Fibroblast of lung (primary cell): ENCODE measurements around the gene SLC22A4. TPM values are rescaled to one million over a fixed set of nuclear protein-coding genes. Genes with fewer than 3 reads are reported as not detected.

Source experiments
- DNase-seq, 2 donors: peaks; one replicate each; pipeline versions ENCODE4 v3.0.0 to v3.0.0-alpha.2; 2010; ENCODE audit warnings: low read depth in 2 of 2
- H2AFZ ChIP-seq: 2 replicates; pipeline ENCODE4 v1.5.1; 2012; ENCODE audit warnings: low read length, control low read depth, inconsistent platforms
- H3K27ac ChIP-seq: 2 replicates; pipeline ENCODE4 v1.5.1; 2011; ENCODE audit warnings: low read length, control low read depth; ENCODE audit not compliant: insufficient read depth
- H3K27me3 ChIP-seq: 2 replicates; pipeline ENCODE4 v1.5.1; 2011; ENCODE audit warnings: mild to moderate bottlenecking, low read length; ENCODE audit not compliant: control insufficient read depth, insufficient read depth
- H3K36me3 ChIP-seq: 2 replicates; pipeline ENCODE4 v1.5.1; 2011; ENCODE audit warnings: low read length; ENCODE audit not compliant: control insufficient read depth, insufficient read depth
- H3K4me1 ChIP-seq: 2 replicates; pipeline ENCODE4 v1.5.1; 2011; ENCODE audit warnings: low read length; ENCODE audit not compliant: control insufficient read depth, insufficient read depth; ENCODE audit errors: extremely low read depth
- H3K4me2 ChIP-seq: 2 replicates; pipeline ENCODE4 v1.5.1; 2011; ENCODE audit warnings: low read length, control low read depth; ENCODE audit not compliant: insufficient read depth; ENCODE audit errors: extremely low read depth
- H3K4me3 ChIP-seq, 4 experiments: fragments of 200-600 bp in 1 of 4; sonication (generic) in 1 of 4; replicated peaks in 1 of 4; 2 replicates each; pipeline ENCODE4 v1.5.1; 2011 to 2016; ENCODE audit warnings: low read length in 4 of 4, low read depth in 3 of 4, mild to moderate bottlenecking in 3 of 4, control low read depth in 2 of 4, inconsistent platforms in 1 of 4, mixed read lengths in 1 of 4; ENCODE audit not compliant: insufficient read depth in 1 of 4; ENCODE audit errors: control extremely low read depth in 1 of 4
- H3K79me2 ChIP-seq: 2 replicates; pipeline ENCODE4 v1.5.1; 2012; ENCODE audit warnings: mild to moderate bottlenecking, low read length, inconsistent platforms; ENCODE audit not compliant: control insufficient read depth, insufficient read depth
- H3K9ac ChIP-seq: 2 replicates; pipeline ENCODE4 v1.5.1; 2011; ENCODE audit warnings: mild to moderate bottlenecking, low read length, control low read depth; ENCODE audit not compliant: insufficient read depth
- H3K9me3 ChIP-seq: 2 replicates; pipeline ENCODE4 v1.5.1; 2012; ENCODE audit warnings: low read depth, low read length; ENCODE audit not compliant: control insufficient read depth, insufficient read depth
- H4K20me1 ChIP-seq: 2 replicates; pipeline ENCODE4 v1.5.1; 2011; ENCODE audit warnings: low read length; ENCODE audit not compliant: control insufficient read depth, insufficient read depth; ENCODE audit errors: extremely low read depth
- EZH2 ChIP-seq: IDR thresholded peaks from 2 replicates; pipeline ENCODE4 v1.5.1; 2012; ENCODE audit warnings: low read length, control low read depth, mild to moderate bottlenecking; ENCODE audit errors: missing control alignments
- polyA plus RNA-seq, 2 donors: library from polyadenylated mRNA; depleted of rRNA in 1 of 2; stranded (reverse) in 1 of 2; unstranded in 1 of 2; fragments of >200 nt; gene quantifications; 2 replicates each; pipeline ENCODE4 v1.2.1, GENCODE V29; 2011 to 2012; ENCODE audit warnings: missing spikeins in 1 of 2
- total RNA-seq: library from RNA; depleted of rRNA; stranded (reverse); fragments of >200 nt; gene quantifications from 2 replicates; pipeline ENCODE4 v1.2.1, GENCODE V29; 2014
- TF ChIP-seq, protein P1 (sequence below), 2 donors: IDR thresholded peaks in 1 of 2; conservative IDR thresholded peaks in 1 of 2; 1 replicate in 1 of 2; 2 replicates in 1 of 2; pipeline ENCODE4 v1.5.1; 2011 to 2012; ENCODE audit warnings: low read length in 2 of 2, control low read depth in 1 of 2, inconsistent platforms in 1 of 2, low read depth in 1 of 2, mild to moderate bottlenecking in 1 of 2

The SLC22A4 gene
- total and polyA plus RNA-seq, 2 donors (not counting 1 experiment from before 2014, with no cell fraction given), result 1.1 to 4.1 TPM

DNA sequence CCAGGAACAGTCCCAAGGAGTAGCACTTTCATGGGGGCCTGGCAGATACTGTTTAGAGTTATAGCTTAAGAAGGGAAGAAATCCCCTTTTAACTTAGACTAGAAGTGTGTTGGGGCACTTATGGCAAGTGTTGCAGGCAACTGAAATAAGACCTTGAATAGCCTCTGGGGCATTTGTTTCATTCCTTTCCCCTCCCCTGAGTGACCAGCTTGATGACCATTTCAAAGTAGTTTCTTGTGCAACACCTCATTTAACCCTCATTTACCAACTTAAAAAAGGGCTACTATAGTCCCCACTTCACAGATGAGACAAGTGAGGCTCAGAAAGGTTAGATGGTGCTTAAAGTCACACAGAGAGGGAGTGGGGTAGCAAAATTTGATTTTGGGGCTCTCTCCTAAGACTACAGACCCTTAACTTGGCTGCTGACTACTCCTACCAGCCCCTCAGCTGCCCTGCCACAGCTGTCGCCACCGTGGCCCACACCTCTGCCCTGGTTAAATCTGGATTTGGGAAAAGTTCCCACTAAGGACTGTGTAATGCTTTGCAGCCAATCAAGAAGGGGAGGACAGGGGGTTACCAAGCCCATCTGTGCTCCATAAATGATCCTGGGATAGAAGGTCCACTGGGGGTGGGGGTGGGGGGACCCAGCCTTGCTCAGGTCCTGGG lies 31.2 kb upstream of the SLC22A4 start:
- H3K4me2 ChIP-seq, result peak overlapping the region; percentile 18
- no peak overlapping the region for H2AFZ ChIP-seq
- H3K4me1 ChIP-seq, result peaks cover 61% of the 10 kb centered on the region
- no peak for TF ChIP-seq EZH2
- TF ChIP-seq, protein P1, sequence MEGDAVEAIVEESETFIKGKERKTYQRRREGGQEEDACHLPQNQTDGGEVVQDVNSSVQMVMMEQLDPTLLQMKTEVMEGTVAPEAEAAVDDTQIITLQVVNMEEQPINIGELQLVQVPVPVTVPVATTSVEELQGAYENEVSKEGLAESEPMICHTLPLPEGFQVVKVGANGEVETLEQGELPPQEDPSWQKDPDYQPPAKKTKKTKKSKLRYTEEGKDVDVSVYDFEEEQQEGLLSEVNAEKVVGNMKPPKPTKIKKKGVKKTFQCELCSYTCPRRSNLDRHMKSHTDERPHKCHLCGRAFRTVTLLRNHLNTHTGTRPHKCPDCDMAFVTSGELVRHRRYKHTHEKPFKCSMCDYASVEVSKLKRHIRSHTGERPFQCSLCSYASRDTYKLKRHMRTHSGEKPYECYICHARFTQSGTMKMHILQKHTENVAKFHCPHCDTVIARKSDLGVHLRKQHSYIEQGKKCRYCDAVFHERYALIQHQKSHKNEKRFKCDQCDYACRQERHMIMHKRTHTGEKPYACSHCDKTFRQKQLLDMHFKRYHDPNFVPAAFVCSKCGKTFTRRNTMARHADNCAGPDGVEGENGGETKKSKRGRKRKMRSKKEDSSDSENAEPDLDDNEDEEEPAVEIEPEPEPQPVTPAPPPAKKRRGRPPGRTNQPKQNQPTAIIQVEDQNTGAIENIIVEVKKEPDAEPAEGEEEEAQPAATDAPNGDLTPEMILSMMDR (conservative IDR thresholded peaks at IDR 0.05 in 1 of 2, IDR thresholded peaks at IDR 0.05 in 1 of 2; ENCODE audit: low read depth in 1 of 2, low read length in 2 of 2), result no peak
- H3K79me2 ChIP-seq, result peaks cover 12% of the 10 kb centered on the region
- peaks cover 11% of the 10 kb centered on the region for H3K36me3 ChIP-seq
- no peak overlapping the region for H3K4me3 ChIP-seq
- no peaks in the 10 kb centered on the region for H3K27me3 ChIP-seq
- no peaks in the 10 kb centered on the region for H3K9me3 ChIP-seq
- peak overlapping the region; percentile 98 for H3K27ac ChIP-seq
- H3K9ac ChIP-seq, result no peak overlapping the region
- H4K20me1 ChIP-seq, result no peaks in the 10 kb centered on the region
- DNase-seq, result no peak

DNA sequence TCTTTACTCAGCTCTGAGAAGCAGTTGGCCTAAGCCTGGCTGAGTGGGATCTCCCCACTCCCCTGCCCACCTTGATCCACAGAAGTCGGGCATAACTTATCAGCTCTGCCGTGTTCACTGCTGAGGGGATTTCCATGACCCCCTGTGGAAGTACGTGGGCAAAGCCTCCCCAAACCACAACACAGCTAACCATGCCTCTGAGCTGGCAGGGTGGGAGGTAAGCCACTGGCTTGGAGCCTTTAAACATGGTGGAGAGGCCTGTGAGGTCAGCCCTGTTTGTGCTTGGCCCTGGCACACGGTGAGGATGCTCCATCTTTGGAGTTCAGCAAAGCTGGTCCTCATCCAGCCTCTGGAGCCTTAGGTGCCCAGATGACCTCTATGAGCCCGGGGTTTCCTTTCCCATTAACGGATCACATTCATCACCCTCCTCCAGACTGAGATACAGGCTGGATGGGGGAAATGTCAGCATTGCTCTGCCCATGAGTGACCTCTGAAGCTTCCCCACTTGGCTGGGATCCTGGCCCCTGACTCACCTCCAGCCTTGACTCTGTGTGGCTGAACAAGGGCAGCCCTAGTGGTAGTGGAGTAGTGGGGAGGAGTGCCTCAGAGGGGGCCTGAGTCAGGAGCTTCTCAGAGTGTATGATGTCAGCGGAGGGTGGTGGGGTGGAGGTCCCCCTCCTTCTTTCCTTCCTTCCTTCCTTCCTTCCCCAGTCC lies 30.5 kb upstream of the SLC22A4 start:
- peak overlapping the region; percentile 41 for H3K9ac ChIP-seq
- peak overlapping the region; percentile 98 for H3K27ac ChIP-seq
- no peak overlapping the region for H2AFZ ChIP-seq
- DNase-seq, result peak; percentile 90 to 94
- H3K9me3 ChIP-seq, result no peaks in the 10 kb centered on the region
- peaks cover 12% of the 10 kb centered on the region for H3K79me2 ChIP-seq
- TF ChIP-seq, protein P1 (conservative IDR thresholded peaks at IDR 0.05 in 1 of 2, IDR thresholded peaks at IDR 0.05 in 1 of 2; ENCODE audit: low read depth in 1 of 2, low read length in 2 of 2), result peak in 1 of 2 donors; percentile 25
- TF ChIP-seq EZH2, result no peak
- peak overlapping the region; percentile 18 for H3K4me2 ChIP-seq
- H3K27me3 ChIP-seq, result no peaks in the 10 kb centered on the region
- H3K4me3 ChIP-seq, result no peak overlapping the region
- peaks cover 63% of the 10 kb centered on the region for H3K4me1 ChIP-seq
- H3K36me3 ChIP-seq, result peaks cover 15% of the 10 kb centered on the region
- H4K20me1 ChIP-seq, result no peaks in the 10 kb centered on the region

DNA sequence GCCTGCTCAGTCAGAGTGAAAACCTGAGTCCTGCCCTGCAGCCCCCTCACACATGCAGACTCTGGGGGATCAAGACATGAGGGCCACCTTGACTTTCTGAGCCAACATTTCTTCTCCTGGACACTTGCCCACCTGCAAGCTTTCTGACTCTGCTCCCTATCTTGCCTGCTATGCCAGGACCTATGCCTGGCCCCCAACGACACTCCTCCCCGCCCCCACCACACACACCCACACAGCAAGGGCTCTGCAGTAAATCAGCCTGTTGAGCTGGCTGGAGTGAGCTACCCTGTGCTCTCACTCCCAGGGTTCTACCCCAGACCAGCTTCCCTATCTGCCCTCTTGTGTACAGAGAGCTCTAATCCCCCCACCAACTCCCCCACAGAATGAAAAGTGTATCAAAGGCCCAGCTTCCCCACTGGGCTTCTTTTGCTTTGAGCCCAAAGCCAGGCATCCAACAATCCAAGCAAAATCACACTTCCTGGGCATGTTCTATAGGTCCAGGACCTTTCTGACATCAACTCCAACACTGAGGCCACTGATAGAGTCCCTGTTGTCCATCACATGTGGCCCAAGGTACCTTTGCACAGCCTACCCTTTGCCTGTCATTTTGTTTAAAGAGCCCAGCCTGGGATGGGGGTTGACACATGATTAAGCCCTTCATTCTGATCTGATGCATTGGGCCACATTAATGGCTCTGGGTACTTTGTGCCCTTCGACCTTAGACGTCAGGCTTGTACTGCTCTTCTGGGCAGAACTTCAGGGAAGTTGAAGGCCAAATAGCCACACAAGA lies 29.5 kb upstream of the SLC22A4 start:
- H3K36me3 ChIP-seq, result peaks cover 15% of the 10 kb centered on the region
- no peak for DNase-seq
- H3K4me1 ChIP-seq, result peaks cover 64% of the 10 kb centered on the region
- H2AFZ ChIP-seq, result no peak overlapping the region
- H3K79me2 ChIP-seq, result peaks cover 9% of the 10 kb centered on the region
- H3K4me2 ChIP-seq, result peak overlapping the region; percentile 54
- H3K27me3 ChIP-seq, result no peaks in the 10 kb centered on the region
- H3K9me3 ChIP-seq, result no peaks in the 10 kb centered on the region
- H3K4me3 ChIP-seq, result no peak overlapping the region
- H4K20me1 ChIP-seq, result no peaks in the 10 kb centered on the region
- H3K9ac ChIP-seq, result no peak overlapping the region
- peak overlapping the region; percentile 98 for H3K27ac ChIP-seq
- TF ChIP-seq, protein P1 (conservative IDR thresholded peaks at IDR 0.05 in 1 of 2, IDR thresholded peaks at IDR 0.05 in 1 of 2; ENCODE audit: low read depth in 1 of 2, low read length in 2 of 2), result no peak
- no peak for TF ChIP-seq EZH2
